GM12891 (cell line): ENCODE measurements around the gene ABCC10.

Experiments
- POLR2A ChIP-seq: IDR thresholded peaks from 2 replicates; pipeline ENCODE4 v1.6.1; 2011; ENCODE audit warnings: low read depth, low read length, control low read depth
- POLR2AphosphoS5 ChIP-seq: IDR thresholded peaks from 2 replicates; pipeline ENCODE4 v1.6.1; 2011; ENCODE audit warnings: low read depth, low read length, control low read depth
- SPI1 ChIP-seq: IDR thresholded peaks from 2 replicates; pipeline ENCODE4 v1.6.1; 2011; ENCODE audit warnings: low read depth, low read length, control low read depth

- TF ChIP-seq POLR2AphosphoS5 (no peak), POLR2A (no peak), SPI1 (no peak)
Observed at GRCh38 chr6:43452896-43453295, 25.6 kb downstream of the ABCC10 start.
